ENCODE data around the gene NBEAL2. TPM values are rescaled to one million over a fixed set of nuclear protein-coding genes. Genes with fewer than 3 reads are reported as not detected.
"Not testable (repeated sequence)": the region's sequence is repeated elsewhere in the genome, so short reads cannot be mapped to it uniquely, and the experiment has no call there.

The NBEAL2 gene
- total and polyA plus RNA-seq, 10 of the 15 experiments (the other 5 are each of a cell fraction or from before 2014, with no cell fraction given): 0.07 to 127 (median 29.4) TPM

DNA sequence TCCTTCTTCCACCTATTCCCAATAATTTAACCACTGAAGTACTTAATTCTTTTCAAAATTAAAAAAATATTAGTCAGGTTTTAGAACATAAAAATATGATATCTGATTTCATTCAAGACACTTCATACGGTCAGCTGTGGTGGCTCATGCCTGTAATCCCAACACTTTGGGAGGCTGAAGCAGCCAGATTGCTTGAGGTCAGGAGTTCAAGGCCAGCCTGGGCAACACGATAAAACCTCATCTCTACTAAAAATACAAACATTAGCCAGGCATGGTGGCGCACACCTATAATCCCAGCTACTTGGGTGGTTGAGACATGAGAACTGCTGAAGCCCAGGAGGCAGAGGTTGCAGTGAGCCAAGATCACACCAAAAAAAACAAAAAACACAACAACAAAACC, 56.7 kb downstream of the NBEAL2 start:
- BruUV-seq (replicated peaks): no TSS peak
- ChIA-PET POLR2A (interaction anchor here (0.6 kb wide), 1 partner anchor 15 kb away, joined by 3 read pairs; no protein-coding TSS in a partner anchor), SMC1A (ENCODE audit: uncharacterized antibody, unreplicated experiment) (interaction anchor here (1.2 to 8.9 kb wide), 5 partner anchors 9 to 196 kb away, joined by 3 to 83 read pairs (median 6); no protein-coding TSS in a partner anchor), RAD21 (ENCODE audit: unreplicated experiment) (no interaction called here), CTCF (interaction anchor here (1.3 kb wide), 1 partner anchor 16 kb away, joined by 3 read pairs; no protein-coding TSS in a partner anchor)
- Histone ChIP-seq H3K4me1 (ENCODE audit: control insufficient read depth, insufficient read depth, low read length) (no peaks in the 10 kb centered on the region), H4K20me1 (ENCODE audit: control insufficient read depth, insufficient read depth) (no peaks in the 10 kb centered on the region), H3K9ac (ENCODE audit: control insufficient read depth, insufficient read depth, low read length) (no peak overlapping the region), H2AFZ (ENCODE audit: control insufficient read depth, low read depth, low read length) (no peak overlapping the region), H3K4me2 (ENCODE audit: control insufficient read depth, insufficient read depth) (no peak overlapping the region), H3K36me3 (ENCODE audit: control insufficient read depth in 2 of 2, insufficient read depth in 2 of 2, low read length in 1 of 2) (peaks cover 9 to 24% of the 10 kb centered on the region in 2 experiments), H3K79me2 (ENCODE audit: control insufficient read depth, insufficient read depth, low read length) (no peaks in the 10 kb centered on the region; the same call in 1 of the 2 replicates), H3K27me3 (replicated peaks in 1 of 2; ENCODE audit: control insufficient read depth in 2 of 2, insufficient read depth in 2 of 2, low read length in 1 of 2) (no peaks in the 10 kb centered on the region), H3K4me3 (no peak overlapping the region), H3K27ac (ENCODE audit: control insufficient read depth, insufficient read depth) (no peak overlapping the region), H3K9me3 (replicated peaks; ENCODE audit: control insufficient read depth, insufficient read depth, low read length) (no peaks in the 10 kb centered on the region; the same call in 2 of the 3 replicates)
- in situ Hi-C loops (cut with MboI) (no loop called here), intact Hi-C loops (cut with micrococcal nuclease; ENCODE audit: unreplicated experiment) (no loop called here)
- DNase-seq (ENCODE audit: low read depth, low spot score): no peak
- no peak for FAIRE-seq
- WGBS (ENCODE audit: insufficient coverage, insufficient replicate concordance, low lambda C conversion rate, missing lambda C conversion rate): 100% methylated on average over 3 of the region's 3 CpGs
- TF ChIP-seq MAX (IDR thresholded peaks at IDR 0.05; ENCODE audit: low read depth, low read length) (no peak), YBX1 (IDR thresholded peaks at IDR 0.05) (no peak), RFX5 (IDR thresholded peaks at IDR 0.05; ENCODE audit: low read depth, low read length) (no peak), TCF3 (IDR thresholded peaks at IDR 0.05; ENCODE audit: borderline replicate concordance, insufficient read depth, low read depth, low read length) (no peak), USF1 (IDR thresholded peaks at IDR 0.05; ENCODE audit: borderline replicate concordance, extremely low read length, insufficient read depth, low read depth, low read length) (no peak), RUNX3 (IDR thresholded peaks at IDR 0.05; ENCODE audit: low read length) (no peak), BMI1 (IDR thresholded peaks at IDR 0.05; ENCODE audit: borderline replicate concordance) (no peak)
- no peak for ATAC-seq

GRCh38 chr3:47037302-47037701, 57.8 kb downstream of the NBEAL2 start:
- SMC1A ChIA-PET (ENCODE audit: uncharacterized antibody, unreplicated experiment); H3K27me3 ChIP-seq (replicated peaks in 1 of 2; ENCODE audit: control insufficient read depth in 2 of 2, insufficient read depth in 2 of 2, low read length in 1 of 2); H3K9ac ChIP-seq (ENCODE audit: control insufficient read depth, insufficient read depth, low read length); intact Hi-C loops (cut with micrococcal nuclease; ENCODE audit: unreplicated experiment); in situ Hi-C loops (cut with MboI); ATAC-seq; H3K4me2 ChIP-seq (ENCODE audit: control insufficient read depth, insufficient read depth); RAD21 ChIA-PET (ENCODE audit: unreplicated experiment); POLR2A ChIA-PET; FAIRE-seq; H3K4me1 ChIP-seq (ENCODE audit: control insufficient read depth, insufficient read depth, low read length); H3K79me2 ChIP-seq (ENCODE audit: control insufficient read depth, insufficient read depth, low read length); H3K9me3 ChIP-seq (replicated peaks; ENCODE audit: control insufficient read depth, insufficient read depth, low read length); BruUV-seq (replicated peaks); H3K4me3 ChIP-seq; H4K20me1 ChIP-seq (ENCODE audit: control insufficient read depth, insufficient read depth); H2AFZ ChIP-seq (ENCODE audit: control insufficient read depth, low read depth, low read length); CTCF ChIA-PET; DNase-seq (ENCODE audit: low read depth, low spot score); H3K27ac ChIP-seq (ENCODE audit: control insufficient read depth, insufficient read depth): not testable (repeated sequence)
- H3K36me3 ChIP-seq (ENCODE audit: control insufficient read depth in 2 of 2, insufficient read depth in 2 of 2, low read length in 1 of 2): peaks cover 10 to 25% of the 10 kb centered on the region in 2 experiments
- WGBS (ENCODE audit: insufficient coverage, insufficient replicate concordance, low lambda C conversion rate, missing lambda C conversion rate): 79% methylated on average over 3 of the region's 6 CpGs

All from GM12878 (cell line).